PFSK-1 (cell line): ENCODE measurements around the gene DAB1.

Experiments used
- POLR2AphosphoS5 ChIP-seq: IDR thresholded peaks from 2 replicates; pipeline ENCODE4 v1.6.1; 2012; ENCODE audit warnings: low read depth, mild to moderate bottlenecking, control low read depth, low read length, moderate library complexity
- SIN3A ChIP-seq: IDR thresholded peaks from 2 replicates; pipeline ENCODE4 v1.6.1; 2012; ENCODE audit warnings: mild to moderate bottlenecking, low read length, moderate library complexity, borderline replicate concordance; ENCODE audit not compliant: insufficient read depth
- TF ChIP-seq, protein P1 (sequence below), 2 experiments: IDR thresholded peaks; 2 replicates each; pipeline versions ENCODE4 v1.6.1 to v1.8.0; 2011 to 2012; ENCODE audit warnings: low read depth in 2 of 2, low read length in 2 of 2, control low read depth in 1 of 2, inconsistent platforms in 1 of 2, mild to moderate bottlenecking in 1 of 2, moderate library complexity in 1 of 2; ENCODE audit not compliant: insufficient read depth in 1 of 2

DNA sequence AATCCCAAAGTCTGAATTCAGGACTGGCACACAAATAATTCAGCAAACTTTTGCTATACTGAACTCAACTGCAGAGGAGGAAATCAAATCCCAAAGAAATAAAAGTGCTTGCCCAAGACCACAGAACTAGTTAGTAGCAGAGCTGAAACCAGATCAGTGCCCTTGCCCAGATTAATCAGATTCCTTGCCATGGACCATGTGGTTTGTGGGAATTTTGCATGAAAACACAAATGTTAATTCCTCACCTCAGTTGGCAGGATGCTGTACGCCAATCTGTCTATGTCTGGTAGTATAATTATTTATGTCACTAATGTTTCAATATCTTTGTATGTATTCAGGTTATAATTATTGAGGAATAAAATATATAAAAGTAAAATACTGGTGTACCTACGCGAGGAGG, 173.8 kb downstream of the DAB1 start:
- TF ChIP-seq, protein P1, sequence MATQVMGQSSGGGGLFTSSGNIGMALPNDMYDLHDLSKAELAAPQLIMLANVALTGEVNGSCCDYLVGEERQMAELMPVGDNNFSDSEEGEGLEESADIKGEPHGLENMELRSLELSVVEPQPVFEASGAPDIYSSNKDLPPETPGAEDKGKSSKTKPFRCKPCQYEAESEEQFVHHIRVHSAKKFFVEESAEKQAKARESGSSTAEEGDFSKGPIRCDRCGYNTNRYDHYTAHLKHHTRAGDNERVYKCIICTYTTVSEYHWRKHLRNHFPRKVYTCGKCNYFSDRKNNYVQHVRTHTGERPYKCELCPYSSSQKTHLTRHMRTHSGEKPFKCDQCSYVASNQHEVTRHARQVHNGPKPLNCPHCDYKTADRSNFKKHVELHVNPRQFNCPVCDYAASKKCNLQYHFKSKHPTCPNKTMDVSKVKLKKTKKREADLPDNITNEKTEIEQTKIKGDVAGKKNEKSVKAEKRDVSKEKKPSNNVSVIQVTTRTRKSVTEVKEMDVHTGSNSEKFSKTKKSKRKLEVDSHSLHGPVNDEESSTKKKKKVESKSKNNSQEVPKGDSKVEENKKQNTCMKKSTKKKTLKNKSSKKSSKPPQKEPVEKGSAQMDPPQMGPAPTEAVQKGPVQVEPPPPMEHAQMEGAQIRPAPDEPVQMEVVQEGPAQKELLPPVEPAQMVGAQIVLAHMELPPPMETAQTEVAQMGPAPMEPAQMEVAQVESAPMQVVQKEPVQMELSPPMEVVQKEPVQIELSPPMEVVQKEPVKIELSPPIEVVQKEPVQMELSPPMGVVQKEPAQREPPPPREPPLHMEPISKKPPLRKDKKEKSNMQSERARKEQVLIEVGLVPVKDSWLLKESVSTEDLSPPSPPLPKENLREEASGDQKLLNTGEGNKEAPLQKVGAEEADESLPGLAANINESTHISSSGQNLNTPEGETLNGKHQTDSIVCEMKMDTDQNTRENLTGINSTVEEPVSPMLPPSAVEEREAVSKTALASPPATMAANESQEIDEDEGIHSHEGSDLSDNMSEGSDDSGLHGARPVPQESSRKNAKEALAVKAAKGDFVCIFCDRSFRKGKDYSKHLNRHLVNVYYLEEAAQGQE (IDR thresholded peaks at IDR 0.05; ENCODE audit: insufficient read depth in 1 of 2, low read depth in 2 of 2, low read length in 2 of 2): no peak
- TF ChIP-seq POLR2AphosphoS5 (no peak), SIN3A (no peak)
